ENCODE data around the gene PACRG. TPM values are rescaled to one million over a fixed set of nuclear protein-coding genes. Genes with fewer than 3 reads are reported as not detected.
A peak's percentile ranks its signal among the peaks of the same experiment; 100 is the strongest.

Gene PACRG
- total RNA-seq, 1 donor from 2014 or later = 7.3 TPM

DNA sequence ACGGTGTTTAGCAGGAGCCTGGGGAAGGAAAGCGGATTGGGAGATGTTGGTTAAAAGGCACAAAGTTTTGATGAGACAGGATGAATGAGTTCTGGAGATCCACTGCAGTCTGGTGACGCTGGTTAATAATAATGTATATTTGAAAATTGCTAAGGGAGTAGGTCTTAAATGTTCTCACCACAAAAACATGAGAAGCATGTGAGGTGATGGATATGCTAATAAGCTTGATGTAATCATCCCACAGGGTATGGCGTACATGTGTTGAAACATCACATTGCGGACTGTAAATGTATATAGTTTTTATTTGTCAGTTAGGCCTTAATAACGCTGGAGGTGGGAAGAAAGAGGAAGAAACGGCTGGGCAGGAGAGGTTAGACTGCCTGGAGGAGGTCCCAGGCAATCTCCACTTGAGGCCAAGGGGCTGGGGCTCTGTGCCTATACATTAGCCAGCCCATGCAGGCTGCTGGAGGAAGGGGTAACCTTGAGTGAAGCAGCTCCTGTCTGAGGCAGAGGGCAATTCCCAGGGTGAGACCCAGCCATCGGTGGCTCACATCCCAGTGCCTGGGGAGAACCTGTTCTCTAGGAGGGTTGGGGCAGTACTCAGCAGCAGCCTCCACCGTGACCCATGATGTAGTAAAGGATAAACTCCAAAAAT is 498.5 kb downstream of the PACRG start:
- DNase-seq (ENCODE audit: low spot score in 2 of 2) (no peak), FAIRE-seq (no peak)

DNA sequence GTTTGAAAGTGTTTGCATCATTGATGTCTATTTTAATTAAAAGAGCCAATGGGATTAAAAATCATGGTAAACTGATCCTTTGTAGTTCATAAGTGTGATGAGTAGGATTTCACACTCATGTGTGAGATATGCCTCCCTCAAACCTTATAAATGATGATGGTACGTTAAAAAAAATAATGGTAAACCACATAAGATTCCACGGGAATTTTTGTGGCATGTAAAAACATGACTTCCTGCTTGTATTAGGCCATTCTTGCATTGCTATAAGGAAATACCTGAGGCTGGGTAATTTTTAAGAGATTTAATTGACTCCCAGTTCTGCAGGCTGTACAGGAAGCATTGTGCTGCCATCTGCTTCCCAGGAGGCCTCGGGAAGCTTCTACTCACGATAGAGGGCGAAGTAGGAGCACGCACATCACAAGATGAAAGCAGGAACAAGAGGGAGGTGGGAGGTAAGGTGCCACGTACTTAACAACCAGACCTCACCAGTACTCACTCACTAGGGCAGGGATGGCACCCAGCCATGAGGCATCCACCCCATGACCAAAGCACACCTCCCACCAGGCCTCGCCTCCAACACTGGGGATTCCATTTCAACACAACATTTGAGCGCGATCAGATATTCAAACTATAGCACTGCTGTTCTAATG is 499.2 kb downstream of the PACRG start:
- no peak for FAIRE-seq
- DNase-seq (ENCODE audit: low spot score in 2 of 2) = no peak

DNA sequence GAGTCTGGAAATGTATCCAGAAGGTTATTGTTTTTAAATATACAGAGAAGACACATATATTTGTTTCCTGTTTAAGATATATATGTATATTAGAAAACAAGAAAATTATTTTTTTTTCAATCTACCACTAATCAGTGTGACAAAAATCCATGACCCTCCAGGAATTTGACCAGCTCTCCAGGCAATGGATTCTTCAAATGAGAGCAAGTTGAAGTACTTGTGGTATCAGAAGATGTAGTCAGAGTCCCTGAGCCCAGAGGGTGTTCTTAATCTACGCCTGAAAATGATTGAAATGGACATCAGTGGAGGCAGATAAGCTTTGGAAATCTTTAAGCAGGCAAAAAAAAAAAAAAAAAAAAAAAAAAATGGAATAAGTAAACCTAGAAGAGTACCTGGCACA is 500.3 kb downstream of the PACRG start:
- no peak for FAIRE-seq
- DNase-seq (ENCODE audit: low spot score in 2 of 2) = no peak

DNA sequence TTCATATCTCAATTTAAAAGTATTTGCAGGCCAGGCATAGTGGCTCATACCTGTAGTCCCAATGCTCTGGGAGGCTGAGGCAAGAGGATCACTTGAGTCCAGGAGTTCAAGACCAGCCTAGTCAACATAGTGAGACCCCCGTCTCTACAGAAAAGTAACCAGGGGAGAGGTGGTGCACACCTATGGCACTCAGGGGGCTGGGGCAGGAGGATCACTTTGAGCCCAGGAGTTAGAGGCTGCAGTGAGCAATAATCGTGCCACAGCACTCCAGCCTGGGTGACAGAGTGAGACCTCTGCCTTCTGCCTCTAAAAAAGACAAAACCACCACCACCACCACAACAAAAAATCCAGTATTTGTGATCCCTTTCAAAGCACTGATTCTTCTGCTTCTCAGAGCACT is 501.3 kb downstream of the PACRG start:
- DNase-seq (ENCODE audit: low spot score in 2 of 2) (no peak), FAIRE-seq (no peak)

DNA sequence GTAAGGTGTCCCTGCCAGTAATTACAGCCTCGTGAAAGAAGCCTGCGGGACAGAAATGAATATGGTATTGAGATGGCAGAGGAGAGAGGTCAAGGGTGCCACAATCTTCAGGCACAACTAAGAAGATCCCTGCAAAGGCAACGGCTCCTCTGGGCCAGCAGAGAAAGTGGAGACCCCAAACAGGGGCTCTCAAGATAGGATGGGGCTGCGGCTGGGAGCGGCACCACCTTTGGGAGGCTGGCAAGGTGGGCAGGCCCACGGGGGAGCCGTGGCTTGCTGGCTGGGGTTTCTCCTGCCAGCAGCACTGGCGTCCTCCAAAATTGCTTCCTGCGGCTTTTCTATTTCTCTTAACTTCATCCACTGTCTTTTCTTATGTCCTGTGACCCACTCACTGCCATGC is 503.1 kb downstream of the PACRG start:
- DNase-seq (ENCODE audit: low spot score in 2 of 2) (no peak), FAIRE-seq (no peak)

DNA sequence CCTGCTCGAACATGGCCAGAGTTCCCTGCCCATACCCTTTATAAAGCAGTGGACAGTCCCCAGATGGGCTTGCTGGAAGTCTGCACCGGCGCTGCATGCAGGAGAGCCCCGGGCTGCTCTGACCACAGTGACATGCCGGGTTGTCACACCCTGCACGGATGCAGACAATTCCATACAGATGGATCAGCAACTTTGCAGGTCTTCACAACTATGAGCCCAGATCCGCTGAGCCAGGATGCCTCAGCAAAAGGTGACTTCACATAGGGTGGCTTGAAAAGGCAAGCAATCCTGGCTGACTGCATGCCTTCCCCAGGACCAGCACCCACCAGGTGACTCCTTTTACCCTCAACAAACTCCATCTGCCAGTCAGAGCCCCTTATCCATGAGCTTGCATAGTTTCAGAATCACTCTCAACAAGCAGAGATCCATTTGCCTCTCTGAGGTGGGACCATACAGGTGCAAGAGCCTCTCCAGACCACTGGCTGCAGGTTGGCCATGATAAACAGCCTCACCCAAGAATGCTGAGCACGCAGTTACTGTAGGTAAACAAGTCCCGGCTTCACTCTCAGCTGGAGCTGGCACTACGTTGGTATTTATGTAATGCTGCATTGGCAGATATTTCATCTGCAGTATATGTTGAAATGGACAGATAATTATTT is 503.7 kb downstream of the PACRG start:
- DNase-seq (ENCODE audit: low spot score in 2 of 2) (no peak), FAIRE-seq (no peak)

DNA sequence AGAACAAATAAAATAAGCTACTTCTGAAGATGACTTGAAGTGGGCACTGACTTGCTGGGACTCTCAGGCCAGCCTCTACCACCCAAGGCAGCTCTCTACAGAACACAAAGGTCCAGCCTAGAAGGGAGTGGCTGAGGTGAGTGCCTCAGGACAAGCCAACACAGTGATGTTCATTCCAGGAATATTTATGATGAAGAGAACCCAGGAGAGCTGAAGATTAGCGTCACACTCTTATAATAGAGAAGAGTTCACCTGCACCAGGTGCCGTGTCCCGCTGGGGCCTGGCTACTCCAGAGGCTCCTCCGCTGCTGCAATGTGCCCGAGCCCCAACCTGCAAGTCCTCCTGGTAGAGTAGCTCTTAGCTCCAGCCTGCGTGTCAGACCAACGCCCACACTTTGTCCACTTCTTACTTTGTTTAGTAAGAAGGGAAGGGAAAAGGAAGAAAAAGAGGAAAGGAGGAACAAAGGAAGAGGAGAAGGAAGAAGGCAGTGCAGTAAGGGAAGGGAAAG is 504.3 kb downstream of the PACRG start:
- no peak for DNase-seq (ENCODE audit: low spot score in 2 of 2)
- FAIRE-seq = no peak

DNA sequence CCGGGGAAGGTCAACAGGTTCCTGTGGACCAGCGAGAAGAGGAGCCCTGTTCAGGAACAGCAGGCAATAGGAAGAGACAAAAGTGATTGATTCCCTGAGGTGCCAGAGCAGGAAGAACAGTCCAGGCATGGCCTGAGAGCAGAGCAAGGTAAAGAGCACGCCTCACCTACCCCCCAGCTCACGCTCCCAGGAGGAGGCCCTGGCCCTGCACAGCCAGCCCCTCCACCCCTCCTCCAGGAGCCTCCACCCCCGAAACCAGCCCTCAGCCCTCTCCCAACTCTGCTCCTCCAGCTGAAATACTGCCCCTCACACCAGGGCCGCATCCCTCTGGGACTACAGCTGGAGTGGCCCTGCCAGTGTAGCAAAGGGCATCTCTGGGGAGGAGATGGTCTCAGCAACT is 504.9 kb downstream of the PACRG start:
- FAIRE-seq (no peak), DNase-seq (ENCODE audit: low spot score in 2 of 2) (no peak)

DNA sequence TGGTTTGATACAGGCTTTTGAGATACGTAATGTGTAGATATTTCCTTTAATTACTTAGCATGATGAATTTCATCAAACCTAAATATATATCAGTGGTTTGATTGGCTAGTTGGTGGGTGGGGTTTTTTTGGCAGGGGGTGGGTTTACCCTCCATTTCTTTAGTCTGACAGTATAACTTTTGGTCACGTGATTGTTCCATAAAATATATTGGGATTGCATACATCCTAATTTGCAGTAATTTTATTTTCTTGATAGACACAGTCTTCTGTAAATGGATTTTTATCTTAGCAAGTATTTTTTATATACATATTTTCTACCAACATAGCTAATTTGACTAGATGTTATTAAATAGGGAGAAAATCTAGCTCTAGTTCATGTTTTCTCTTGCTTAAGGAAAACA is 509.3 kb downstream of the PACRG start:
- DNase-seq (ENCODE audit: low spot score in 2 of 2) (no peak), FAIRE-seq (no peak)

DNA sequence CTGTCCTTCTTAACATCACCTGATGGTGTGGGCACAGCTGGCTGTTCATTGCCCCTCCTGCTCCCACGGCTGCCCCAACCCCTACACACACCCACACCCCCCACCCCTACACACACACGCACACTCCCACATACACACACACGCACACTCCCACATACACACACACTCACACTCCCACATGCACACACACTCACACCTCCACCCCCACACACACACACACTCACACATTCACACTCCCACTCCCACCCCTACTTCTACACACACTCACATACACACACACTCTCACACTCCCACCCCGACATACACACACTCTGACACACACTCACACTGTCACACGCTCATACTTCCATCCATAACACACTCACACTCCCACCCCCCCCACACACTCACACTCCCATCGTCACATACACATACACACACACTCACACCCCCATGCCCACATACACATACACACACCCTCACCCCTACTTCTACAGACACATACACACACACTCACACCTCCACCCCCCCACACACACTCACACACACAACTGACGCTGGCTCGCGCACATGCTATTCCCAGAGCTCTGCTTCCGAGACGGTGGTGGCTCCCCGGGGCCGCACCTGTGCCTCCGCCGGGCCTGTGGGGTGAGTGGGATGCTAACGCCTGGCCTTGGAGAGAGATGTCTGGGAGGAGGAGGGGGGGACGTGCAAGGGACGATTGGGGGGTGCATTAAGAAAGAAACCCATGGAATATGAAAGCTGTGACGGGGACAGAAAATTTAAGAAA is 512.0 kb downstream of the PACRG start:
- FAIRE-seq = no peak
- no peak for DNase-seq (ENCODE audit: low spot score in 2 of 2)

DNA sequence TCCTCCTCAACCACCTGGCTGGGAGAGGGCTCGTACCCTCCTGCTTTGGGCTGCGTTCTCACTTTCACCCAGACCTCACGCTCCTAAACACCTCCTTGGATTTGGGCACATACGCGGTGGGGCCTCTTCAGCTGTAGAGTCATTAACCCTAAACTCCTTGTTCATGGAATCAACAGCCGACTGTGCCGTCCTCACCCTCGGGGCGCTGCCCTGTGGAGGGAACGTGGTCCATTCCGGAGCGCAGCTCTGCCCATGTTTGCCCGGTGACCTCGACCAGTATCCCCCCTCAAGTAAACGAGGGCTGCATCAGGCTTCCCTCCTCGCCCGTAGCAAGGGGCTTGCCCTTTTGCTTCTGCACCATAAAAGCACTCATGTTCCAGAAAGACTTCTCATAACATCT is 512.8 kb downstream of the PACRG start:
- no peak for FAIRE-seq
- no peak for DNase-seq (ENCODE audit: low spot score in 2 of 2)

DNA sequence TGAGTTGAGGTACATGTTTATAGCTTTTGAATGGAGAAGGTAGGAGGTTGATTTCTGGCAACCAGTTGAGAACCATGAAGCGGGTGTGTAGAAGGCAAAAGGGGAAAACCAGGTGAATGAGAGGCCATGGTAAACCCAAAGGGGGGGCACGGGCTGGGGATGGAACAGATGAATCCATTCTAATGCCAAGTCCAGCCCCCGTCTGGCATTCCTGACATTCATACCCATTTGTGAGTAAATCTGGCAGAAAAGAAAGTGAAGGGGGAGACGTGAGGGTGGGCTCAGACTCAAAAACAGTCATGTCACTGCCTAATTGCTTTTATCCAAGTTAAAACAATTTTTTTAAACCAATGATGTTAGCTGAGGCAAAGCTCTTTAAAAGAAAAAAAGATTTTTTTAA is 513.9 kb downstream of the PACRG start:
- DNase-seq (ENCODE audit: low spot score in 2 of 2) = no peak
- no peak for FAIRE-seq

DNA sequence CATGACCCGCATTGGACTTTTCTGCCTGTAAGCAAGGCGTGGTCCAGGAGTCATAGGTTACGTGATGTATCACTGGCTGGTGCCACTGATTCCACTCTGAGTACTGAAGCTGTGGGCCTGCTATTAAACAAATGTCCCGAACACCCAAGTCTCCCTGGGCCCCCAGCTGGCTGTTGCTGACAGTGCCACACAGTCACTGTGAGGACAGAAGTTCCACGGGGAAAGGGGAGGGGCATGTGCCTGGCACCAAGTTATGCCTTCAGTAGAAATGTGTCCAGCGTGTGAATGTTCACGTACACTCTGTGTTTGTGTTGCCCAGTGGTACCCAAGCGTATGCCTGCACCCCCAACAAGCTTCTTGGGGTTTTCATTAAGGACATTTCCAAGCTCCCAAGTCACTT is 515.3 kb downstream of the PACRG start:
- no peak for FAIRE-seq

DNA sequence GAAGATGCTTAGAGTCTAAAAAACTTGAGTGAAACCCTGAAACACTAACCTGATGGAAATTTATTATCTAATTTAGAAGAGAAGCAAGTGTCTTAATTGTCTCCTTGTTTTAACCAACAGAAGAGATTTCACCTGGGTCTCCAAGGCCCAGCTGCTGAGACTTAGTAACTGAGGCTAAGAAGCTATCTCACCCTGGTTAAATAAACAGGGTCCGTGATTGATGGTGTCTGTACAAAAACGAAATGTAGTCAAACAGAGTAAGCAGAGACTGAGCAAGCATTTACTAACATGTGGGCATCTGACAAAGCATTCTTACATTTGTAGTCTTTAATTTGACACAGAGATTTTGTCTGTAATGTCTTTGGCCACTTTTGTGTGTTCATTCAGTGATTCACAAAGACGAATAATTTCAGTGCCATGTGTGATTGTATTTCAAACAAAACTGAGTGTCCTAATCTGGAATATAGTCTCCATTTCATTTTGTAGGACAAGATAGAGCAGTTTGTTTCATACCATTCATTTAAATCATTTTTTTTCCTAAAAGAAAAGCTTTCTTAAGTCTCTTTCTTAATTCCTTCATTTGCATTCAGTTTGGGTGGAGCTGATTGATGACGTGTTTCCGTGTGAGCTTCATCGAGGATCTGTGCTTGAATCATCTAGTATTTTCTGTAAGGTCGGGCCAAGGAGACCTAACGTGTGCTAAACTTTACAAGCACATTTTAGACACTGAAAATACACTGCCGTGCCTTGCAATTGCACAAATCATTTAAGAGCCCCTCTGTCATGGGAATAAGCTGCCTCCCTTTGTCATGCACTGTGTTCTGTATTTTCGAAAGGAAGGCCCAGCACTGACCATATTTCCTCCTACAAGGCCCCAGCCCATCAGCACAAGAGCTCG is 516.2 kb downstream of the PACRG start:
- FAIRE-seq (no peak), DNase-seq (ENCODE audit: low spot score in 2 of 2) (no peak)

More for the DNA sequence above, 515.3 kb downstream of the PACRG start:
- DNase-seq (ENCODE audit: low spot score in 2 of 2) = no peak

DNA sequence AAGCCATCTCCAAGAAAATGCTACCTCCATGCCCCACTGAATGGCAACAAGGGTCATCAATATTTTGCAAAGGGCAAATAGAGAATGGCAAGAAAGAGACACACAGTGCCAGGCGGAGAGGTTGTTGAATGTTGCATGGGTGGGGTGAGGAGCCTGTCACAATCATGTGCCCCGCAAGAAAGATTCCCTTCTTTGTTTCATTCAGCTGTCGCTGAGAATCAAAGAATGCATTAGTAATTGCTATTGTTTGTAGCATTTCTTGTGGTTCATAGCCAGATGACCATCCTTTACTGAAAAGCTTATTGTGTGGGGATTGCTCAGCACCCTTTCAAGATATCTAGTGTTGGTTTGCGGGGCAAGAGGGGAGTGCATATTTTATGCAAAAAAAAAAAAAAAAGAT is 520.3 kb downstream of the PACRG start:
- peak; percentile 95 for FAIRE-seq

DNA sequence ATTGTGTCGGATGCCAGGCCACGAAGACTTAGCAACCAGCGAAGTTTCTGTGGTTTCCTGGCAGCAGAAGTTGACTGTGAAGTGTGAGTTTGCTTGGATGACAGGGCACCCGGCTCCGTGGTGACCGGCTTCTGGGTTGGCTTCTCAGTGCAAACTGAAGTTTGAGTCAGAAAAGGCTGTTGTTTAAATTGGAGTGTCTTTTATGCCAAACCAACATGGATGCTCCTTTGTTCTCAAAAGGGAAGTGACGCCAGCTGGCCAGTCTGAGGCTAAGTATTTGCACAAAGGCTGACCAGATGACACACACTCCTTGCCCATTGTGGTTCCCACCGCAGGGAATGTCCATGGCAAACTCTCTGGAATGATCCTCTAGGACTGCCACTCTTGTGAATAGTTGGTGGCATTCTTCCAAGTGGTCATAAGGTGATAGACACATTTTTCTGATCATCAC is 521.9 kb downstream of the PACRG start:
- no peak for DNase-seq (ENCODE audit: low spot score in 2 of 2)

More for the DNA sequence above, 520.3 kb downstream of the PACRG start:
- peak in 1 of 2 donors; percentile 28 for DNase-seq (ENCODE audit: low spot score in 2 of 2)

DNA sequence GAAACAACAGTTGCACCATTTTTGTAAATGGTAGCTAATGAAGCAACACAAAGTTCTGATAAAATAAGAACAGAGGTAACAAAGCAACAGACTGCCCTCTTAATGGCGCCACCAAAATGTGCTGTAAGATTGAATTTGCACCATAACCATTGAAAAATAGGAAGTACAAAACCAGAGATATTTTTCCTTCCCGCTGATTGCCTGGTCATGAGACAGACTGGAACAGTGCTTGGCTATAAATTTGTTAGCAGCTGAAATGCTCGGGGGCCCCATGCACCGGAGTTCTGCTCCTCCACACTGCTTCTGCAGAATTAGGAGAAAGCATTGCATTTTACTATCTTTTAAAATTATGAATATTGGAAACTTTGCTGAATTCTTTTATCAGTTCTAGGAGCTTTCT is 522.3 kb downstream of the PACRG start:
- FAIRE-seq (no peak), DNase-seq (ENCODE audit: low spot score in 2 of 2) (no peak)

More for the DNA sequence above, 521.9 kb downstream of the PACRG start:
- no peak for FAIRE-seq

DNA sequence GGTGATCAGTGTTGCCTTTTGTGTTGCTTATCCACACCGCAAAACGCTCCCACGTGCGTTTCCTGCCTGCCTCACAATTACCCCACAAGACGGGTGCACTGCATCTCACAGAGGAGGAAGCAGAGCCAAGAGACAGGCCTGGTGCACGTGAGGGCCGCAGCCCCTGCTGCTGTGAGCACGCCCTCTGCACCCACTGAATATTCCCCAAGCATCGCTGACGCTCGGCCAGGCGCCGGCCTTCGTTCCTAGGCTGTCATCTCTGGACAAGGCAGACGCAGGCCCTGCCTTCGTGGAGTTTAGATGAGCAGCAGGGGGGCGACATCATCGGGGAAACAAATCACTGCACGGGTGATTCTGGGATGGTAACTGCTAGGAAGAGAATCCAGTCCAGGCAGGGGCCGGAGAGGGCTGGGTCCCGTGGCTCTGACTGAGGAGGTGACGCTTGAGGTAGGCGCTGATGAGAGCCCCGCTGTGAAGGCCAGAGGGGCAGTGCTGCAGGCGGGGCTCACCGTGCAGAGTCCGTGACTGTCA is 524.4 kb downstream of the PACRG start:
- no peak for FAIRE-seq
- no peak for DNase-seq (ENCODE audit: low spot score in 2 of 2)

DNA sequence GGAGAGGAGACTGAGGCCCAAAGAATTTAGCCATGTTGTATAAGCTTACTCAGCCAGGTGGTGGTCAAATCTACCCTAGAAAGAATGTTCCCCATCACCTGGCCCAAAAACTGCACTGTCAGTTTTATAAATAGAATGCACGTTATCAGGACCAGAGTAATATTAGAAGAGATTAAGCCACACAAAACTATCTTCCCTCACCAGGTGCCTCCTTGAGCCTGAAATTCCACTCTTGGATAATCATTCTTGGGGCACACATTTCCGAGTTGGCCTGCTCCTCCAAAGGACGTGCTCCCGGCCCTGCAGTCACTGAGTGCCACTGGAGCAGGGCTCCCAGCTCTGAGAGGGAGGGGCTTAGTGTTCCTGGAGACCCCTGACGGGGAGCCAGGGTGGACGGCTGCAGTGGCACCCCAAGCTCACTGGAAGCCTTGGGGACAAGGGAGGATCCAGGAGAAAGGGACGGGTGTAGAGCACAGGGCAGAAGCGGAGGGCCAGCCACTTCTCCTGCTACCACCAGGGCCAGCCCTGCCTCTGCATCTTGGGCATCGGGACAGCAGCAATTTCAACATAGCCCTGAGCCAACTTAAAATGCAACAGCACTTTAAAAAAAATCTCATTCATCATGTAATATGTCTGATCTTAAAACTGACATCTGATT is 525.9 kb downstream of the PACRG start:
- no peak for DNase-seq (ENCODE audit: low spot score in 2 of 2)
- FAIRE-seq = no peak

Data from frontal cortex (tissue), 4 donors.